GM10248 (cell line): Measurements from ENCODE around the gene LZTS2.

Experiments used
- CTCF ChIA-PET: fragments of 300-600 bp; sonication (Branson Sonifier 250); formaldehyde crosslinking; extraction: SDS; loops from one replicate; lab custom pipeline; 2021; ENCODE audit warnings: antibody characterized with exemption; lab: Yijun Ruan, JAX
- POLR2A ChIA-PET: fragments of 350-650 bp; sonication (Branson Sonifier 250); formaldehyde crosslinking; extraction: SDS; loops from one replicate; lab custom pipeline; 2020; ENCODE audit warnings: antibody characterized with exemption; lab: Yijun Ruan, JAX
- DNase-seq: peaks from one replicate; pipeline ENCODE4 v3.0.0; 2012; ENCODE audit errors: extremely low spot score
- TF ChIP-seq, protein P1 (sequence below): IDR thresholded peaks from 2 replicates; pipeline ENCODE4 v1.5.1; 2012; ENCODE audit warnings: mild to moderate bottlenecking, low read depth; ENCODE audit errors: extremely low read depth, missing control alignments, control extremely low read depth

Gene LZTS2

DNA sequence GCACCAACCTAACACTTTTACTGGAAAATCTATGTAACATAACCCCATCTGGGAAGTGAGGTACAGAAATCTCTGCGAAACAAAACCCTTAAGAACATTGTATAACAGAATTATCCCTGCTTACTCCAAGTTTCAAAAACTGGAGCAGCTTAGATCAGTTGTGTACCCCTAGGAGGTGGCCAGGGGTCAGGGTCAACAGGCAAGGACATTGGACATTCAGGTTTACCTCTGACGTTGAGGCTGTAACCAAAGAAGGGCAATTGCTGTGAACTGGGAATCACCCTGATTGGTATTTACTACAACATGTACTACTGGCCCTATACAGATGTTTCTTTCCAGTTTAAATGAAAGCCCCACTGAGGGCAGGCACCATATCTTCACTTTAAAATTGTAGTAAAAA, 44.5 kb downstream of the LZTS2 start:
- TF ChIP-seq, protein P1, sequence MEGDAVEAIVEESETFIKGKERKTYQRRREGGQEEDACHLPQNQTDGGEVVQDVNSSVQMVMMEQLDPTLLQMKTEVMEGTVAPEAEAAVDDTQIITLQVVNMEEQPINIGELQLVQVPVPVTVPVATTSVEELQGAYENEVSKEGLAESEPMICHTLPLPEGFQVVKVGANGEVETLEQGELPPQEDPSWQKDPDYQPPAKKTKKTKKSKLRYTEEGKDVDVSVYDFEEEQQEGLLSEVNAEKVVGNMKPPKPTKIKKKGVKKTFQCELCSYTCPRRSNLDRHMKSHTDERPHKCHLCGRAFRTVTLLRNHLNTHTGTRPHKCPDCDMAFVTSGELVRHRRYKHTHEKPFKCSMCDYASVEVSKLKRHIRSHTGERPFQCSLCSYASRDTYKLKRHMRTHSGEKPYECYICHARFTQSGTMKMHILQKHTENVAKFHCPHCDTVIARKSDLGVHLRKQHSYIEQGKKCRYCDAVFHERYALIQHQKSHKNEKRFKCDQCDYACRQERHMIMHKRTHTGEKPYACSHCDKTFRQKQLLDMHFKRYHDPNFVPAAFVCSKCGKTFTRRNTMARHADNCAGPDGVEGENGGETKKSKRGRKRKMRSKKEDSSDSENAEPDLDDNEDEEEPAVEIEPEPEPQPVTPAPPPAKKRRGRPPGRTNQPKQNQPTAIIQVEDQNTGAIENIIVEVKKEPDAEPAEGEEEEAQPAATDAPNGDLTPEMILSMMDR, result no peak
- POLR2A ChIA-PET, result no interaction called here
- DNase-seq, result no peak
- CTCF ChIA-PET, result interaction anchor here (0.9 to 28.8 kb wide), 8 partner anchors 10 to 105 kb away, joined by 3 to 855 read pairs (median 18); partner anchors contain the start of genes KAZALD1, LZTS2, PDZD7 and SFXN3

DNA sequence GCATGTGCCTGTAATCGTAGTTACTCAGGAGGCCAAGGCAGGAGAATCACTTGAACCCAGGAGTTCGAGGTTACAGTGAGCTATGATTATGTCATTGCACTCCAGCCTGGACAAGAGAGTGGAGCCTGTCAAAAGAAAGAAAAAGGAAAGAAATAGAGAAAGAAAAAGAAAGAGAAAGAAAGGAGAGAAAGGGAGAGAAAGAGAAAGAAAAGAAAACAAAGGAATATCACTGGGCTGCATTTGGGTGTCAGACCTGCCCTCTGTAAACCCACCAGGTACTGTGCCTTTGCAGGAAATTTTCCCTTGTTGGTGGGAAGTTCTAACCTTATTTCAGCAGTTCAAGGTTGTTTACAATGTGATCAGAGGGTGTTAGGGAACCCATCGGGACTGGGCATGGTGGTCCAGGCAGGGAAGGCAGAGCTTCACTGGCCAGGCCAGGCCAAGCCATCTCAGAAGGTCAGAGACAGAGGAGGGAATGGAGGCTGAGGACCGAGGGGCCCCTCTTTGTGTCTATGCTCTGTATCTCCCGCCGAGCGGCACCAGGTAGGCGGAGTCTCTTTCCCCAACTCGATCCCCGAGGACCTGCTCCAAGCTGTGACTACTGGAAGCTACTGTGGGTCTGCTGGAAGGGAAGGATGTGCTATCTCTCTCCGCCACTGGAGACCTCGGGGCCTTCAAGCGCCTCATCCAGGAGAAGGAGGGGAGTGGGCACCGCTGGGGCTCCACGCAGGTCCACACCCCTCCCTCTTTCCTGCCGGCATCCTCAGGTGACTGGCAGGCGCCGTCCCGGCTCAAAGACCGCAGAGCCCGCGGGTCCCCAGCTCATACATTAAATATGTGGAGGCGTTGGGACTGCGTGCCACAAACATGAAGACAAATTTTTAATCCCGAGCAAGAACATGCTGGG, 47.0 kb downstream of the LZTS2 start:
- TF ChIP-seq, protein P1, result no peak
- POLR2A ChIA-PET, result no interaction called here
- CTCF ChIA-PET, result interaction anchor here (0.9 to 28.8 kb wide), 6 partner anchors 8 to 96 kb away, joined by 3 to 855 read pairs (median 4); partner anchors contain the start of gene KAZALD1
- DNase-seq, result no peak

DNA sequence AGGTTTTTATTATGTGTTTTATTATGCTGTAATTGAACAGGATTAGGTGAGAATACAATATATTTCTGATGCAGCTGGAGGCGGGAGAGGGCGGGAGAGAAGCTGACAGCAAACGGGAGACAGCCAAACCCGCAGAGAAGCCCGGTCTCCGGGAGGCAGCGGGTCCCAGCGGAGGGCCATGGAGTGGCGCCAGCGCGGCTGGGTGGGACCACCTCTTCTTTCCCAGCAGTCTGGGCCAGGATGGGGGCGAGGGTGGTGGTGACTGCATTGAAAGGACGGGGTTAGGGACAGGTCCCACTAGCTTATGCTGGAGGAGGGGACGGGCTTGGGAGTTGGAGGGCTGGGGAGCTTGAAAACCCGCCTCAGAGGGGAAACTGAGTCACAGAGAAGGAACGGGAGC, 47.7 kb downstream of the LZTS2 start:
- ChIA-PET CTCF (interaction anchor here (0.9 to 28.8 kb wide), 6 partner anchors 9 to 95 kb away, joined by 3 to 855 read pairs (median 4); partner anchors contain the start of gene KAZALD1), POLR2A (no interaction called here)
- DNase-seq, result no peak
- TF ChIP-seq, protein P1, result no peak

DNA sequence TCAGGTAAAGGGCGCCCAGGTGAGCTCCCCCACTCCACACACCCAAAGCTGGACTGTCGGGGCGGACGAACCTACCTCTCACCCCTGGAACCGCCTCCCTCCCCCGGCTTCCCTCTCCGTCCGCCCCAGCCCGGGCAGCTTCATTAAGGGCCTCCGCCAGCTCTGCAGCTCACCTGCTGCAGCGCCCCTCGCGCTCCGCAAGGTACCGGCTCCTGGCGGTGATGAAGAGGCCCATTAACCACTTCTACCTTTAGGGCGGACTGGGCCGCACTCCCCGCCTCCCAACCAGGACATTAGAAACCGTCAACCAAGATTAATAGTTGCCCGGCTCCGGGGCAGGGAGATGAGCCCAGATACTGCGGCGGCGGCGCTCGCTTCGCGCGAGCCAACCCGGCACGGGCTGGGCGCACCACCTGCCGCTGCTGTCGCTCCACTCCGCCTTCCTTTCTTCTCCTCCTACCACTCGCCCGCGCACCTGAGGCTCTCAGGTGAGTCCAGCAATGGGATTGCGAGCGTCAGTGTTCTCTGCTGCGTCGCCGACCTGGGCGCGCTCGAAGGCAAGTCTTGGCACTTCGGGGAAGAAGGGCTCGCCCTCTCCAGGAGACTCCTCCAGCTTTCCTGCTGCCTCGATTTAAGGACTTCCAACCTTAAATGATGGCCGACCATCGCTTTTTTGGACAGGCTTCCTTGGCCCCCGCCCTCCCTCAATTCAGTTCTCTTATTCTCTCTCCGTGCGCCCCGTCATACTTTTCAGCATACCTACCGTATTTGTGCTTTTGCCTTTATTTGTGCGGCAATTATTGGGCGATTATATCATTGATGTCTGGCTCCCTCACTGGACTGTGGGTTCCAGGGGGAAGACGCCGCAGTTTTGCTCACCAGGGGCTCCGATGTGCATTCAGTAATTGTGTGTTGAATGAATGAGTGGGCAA, 48.6 kb downstream of the LZTS2 start:
- DNase-seq, result no peak
- CTCF ChIA-PET, result interaction anchor here (1.2 to 28.8 kb wide), 4 partner anchors 10 to 94 kb away, joined by 3 to 855 read pairs (median 6); partner anchors contain the start of gene KAZALD1
- POLR2A ChIA-PET, result no interaction called here
- TF ChIP-seq, protein P1, result no peak

DNA sequence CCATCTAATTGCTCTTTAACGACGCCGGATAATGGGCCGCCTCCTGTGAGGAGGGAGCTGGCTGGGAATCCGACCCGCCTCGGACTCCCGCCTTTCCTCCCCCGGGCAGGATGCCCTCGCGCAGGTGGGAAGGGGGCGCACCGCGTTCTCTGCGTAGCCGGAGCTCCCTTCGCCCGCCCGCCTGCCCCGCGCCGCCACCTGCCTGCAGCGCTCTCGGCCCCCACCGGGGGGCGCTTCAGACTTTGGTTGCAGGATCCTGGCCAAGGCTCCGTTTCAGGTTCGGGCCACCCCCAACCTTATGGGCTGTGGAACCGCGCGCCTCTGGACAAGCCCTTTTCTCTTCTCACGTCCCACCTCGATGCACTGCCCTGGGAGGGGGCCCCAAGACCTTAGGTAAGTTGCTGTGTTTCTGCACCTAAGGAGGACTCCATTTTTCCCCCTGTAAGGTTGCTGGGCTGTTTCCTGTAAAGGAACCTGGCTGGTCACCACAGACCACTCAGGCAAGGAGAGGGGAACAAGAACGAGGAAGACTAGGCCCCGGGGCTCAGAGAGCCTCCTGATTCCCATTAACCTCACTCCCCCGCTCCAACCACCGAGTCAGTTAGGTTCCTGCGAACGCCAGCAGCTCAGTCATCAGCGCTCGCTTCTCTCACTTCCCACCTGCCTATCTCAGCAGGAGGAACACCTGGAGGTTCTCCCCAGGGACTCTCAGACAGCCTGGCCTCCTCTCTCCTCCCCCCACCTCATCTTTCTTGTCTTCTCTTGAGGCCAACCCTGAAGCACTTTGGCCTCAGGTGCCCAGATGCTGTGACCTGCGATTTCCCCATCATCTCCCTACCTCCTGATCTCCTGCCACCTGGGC, 50.8 kb downstream of the LZTS2 start:
- ChIA-PET CTCF (interaction anchor here (0.6 to 28.8 kb wide), 29 partner anchors 10 to 190 kb away, joined by 3 to 855 read pairs (median 5); partner anchors contain the start of genes KAZALD1, MRPL43, PDZD7 and SFXN3), POLR2A (no interaction called here)
- TF ChIP-seq, protein P1, result peak; percentile 82
- DNase-seq, result peak; percentile 85
